ENCODE measurements around the gene GALC. TPM values are rescaled to one million over a fixed set of nuclear protein-coding genes. Genes with fewer than 3 reads are reported as not detected.
A peak's percentile ranks its signal among the peaks of the same experiment; 100 is the strongest.
"Not testable (repeated sequence)": the region's sequence is repeated elsewhere in the genome, so short reads cannot be mapped to it uniquely, and the experiment has no call there.

Gene GALC
- polyA plus RNA-seq (2012; ENCODE audit: insufficient read depth, insufficient read length) = not detected

- DNase-seq (ENCODE audit: low read depth, low spot score) = no peak
- H3K4me3 ChIP-seq (ENCODE audit: low read length) = no peak within 1 kb of the TSS
These were observed at the start of gene GALC for GRCh38 chr14:87992718-87993628. TSS of gene GALC (minus strand) at chr14:87993182. CDS start at chr14:87993164, 18 bp downstream.

- H3K4me3 ChIP-seq (ENCODE audit: low read length) = no peak overlapping the region
- no peak for DNase-seq (ENCODE audit: low read depth, low spot score)
These were observed 47.2 kb upstream of the GALC start for GRCh38 chr14:88040146-88040545.

- H3K4me3 ChIP-seq (ENCODE audit: low read length) = no peak overlapping the region
- no peak for DNase-seq (ENCODE audit: low read depth, low spot score)
These were observed 46.2 kb upstream of the GALC start for GRCh38 chr14:88039197-88039596.

GRCh38 chr14:88037325-88037724 lies 44.3 kb upstream of the GALC start:
- H3K4me3 ChIP-seq (ENCODE audit: low read length) = no peak overlapping the region
- DNase-seq (ENCODE audit: low read depth, low spot score) = no peak

- H3K4me3 ChIP-seq (ENCODE audit: low read length) = no peak overlapping the region
- DNase-seq (ENCODE audit: low read depth, low spot score) = no peak
These were observed 43.4 kb upstream of the GALC start for GRCh38 chr14:88036422-88036821.

- no peak overlapping the region for H3K4me3 ChIP-seq (ENCODE audit: low read length)
- DNase-seq (ENCODE audit: low read depth, low spot score) = no peak
These were observed 41.1 kb upstream of the GALC start for GRCh38 chr14:88034076-88034475.

- DNase-seq (ENCODE audit: low read depth, low spot score) = no peak
- H3K4me3 ChIP-seq (ENCODE audit: low read length) = no peak overlapping the region
These were observed 39.4 kb upstream of the GALC start for GRCh38 chr14:88032373-88032772.

GRCh38 chr14:88030892-88031291 lies 37.9 kb upstream of the GALC start:
- H3K4me3 ChIP-seq (ENCODE audit: low read length) = no peak overlapping the region
- no peak for DNase-seq (ENCODE audit: low read depth, low spot score)

GRCh38 chr14:88030079-88030478 lies 37.1 kb upstream of the GALC start:
- no peak for DNase-seq (ENCODE audit: low read depth, low spot score)
- no peak overlapping the region for H3K4me3 ChIP-seq (ENCODE audit: low read length)

- DNase-seq (ENCODE audit: low read depth, low spot score) = no peak
- H3K4me3 ChIP-seq (ENCODE audit: low read length) = no peak overlapping the region
These were observed 36.5 kb upstream of the GALC start for GRCh38 chr14:88029500-88029899.

GRCh38 chr14:88026890-88027289 lies 33.9 kb upstream of the GALC start:
- DNase-seq (ENCODE audit: low read depth, low spot score) = peak; percentile 18
- H3K4me3 ChIP-seq (ENCODE audit: low read length) = no peak overlapping the region

- no peak overlapping the region for H3K4me3 ChIP-seq (ENCODE audit: low read length)
These were observed 32.3 kb upstream of the GALC start for GRCh38 chr14:88025313-88025712.

GRCh38 chr14:88024252-88025086 lies 31.5 kb upstream of the GALC start:
- H3K4me3 ChIP-seq (ENCODE audit: low read length); DNase-seq (ENCODE audit: low read depth, low spot score): not testable (repeated sequence)

More at GRCh38 chr14:88025313-88025712, 32.3 kb upstream of the GALC start:
- DNase-seq (ENCODE audit: low read depth, low spot score) = no peak

- DNase-seq (ENCODE audit: low read depth, low spot score) = peak; percentile 27
- H3K4me3 ChIP-seq (ENCODE audit: low read length) = no peak overlapping the region
These were observed 30.7 kb upstream of the GALC start for GRCh38 chr14:88023658-88024187.

GRCh38 chr14:88017535-88017934 lies 24.6 kb upstream of the GALC start:
- no peak for DNase-seq (ENCODE audit: low read depth, low spot score)
- H3K4me3 ChIP-seq (ENCODE audit: low read length) = no peak overlapping the region

- no peak overlapping the region for H3K4me3 ChIP-seq (ENCODE audit: low read length)
- DNase-seq (ENCODE audit: low read depth, low spot score) = no peak
These were observed 23.8 kb upstream of the GALC start for GRCh38 chr14:88016768-88017167.

- no peak for DNase-seq (ENCODE audit: low read depth, low spot score)
- no peak overlapping the region for H3K4me3 ChIP-seq (ENCODE audit: low read length)
These were observed 20.9 kb upstream of the GALC start for GRCh38 chr14:88013750-88014349.

GRCh38 chr14:88012495-88012894 lies 19.5 kb upstream of the GALC start:
- H3K4me3 ChIP-seq (ENCODE audit: low read length) = no peak overlapping the region
- no peak for DNase-seq (ENCODE audit: low read depth, low spot score)

- no peak overlapping the region for H3K4me3 ChIP-seq (ENCODE audit: low read length)
- DNase-seq (ENCODE audit: low read depth, low spot score) = no peak
These were observed 17.3 kb upstream of the GALC start for GRCh38 chr14:88010331-88010730.
